ENCODE measurements around the gene GTSE1.

GRCh38 chr22:46355369-46355995 lies 58.8 kb downstream of the GTSE1 start:
- TF ChIP-seq TOX (CRISPR knock-in tag; IDR thresholded peaks at IDR 0.05; ENCODE audit: borderline replicate concordance), result no peak
- no peak for TF ChIP-seq SNAI2 (CRISPR knock-in tag; IDR thresholded peaks at IDR 0.05)
- TF ChIP-seq BACH2 (CRISPR knock-in tag; IDR thresholded peaks at IDR 0.05; ENCODE audit: borderline replicate concordance), result no peak
- no peak for TF ChIP-seq ZFP30 (CRISPR knock-in tag; IDR thresholded peaks at IDR 0.05)
- TF ChIP-seq, protein P1, sequence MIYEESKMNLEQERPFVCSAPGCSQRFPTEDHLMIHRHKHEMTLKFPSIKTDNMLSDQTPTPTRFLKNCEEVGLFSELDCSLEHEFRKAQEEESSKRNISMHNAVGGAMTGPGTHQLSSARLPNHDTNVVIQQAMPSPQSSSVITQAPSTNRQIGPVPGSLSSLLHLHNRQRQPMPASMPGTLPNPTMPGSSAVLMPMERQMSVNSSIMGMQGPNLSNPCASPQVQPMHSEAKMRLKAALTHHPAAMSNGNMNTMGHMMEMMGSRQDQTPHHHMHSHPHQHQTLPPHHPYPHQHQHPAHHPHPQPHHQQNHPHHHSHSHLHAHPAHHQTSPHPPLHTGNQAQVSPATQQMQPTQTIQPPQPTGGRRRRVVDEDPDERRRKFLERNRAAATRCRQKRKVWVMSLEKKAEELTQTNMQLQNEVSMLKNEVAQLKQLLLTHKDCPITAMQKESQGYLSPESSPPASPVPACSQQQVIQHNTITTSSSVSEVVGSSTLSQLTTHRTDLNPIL (CRISPR knock-in tag; IDR thresholded peaks at IDR 0.05; ENCODE audit: low read depth), result no peak
- no peak for TF ChIP-seq RARB (CRISPR knock-in tag; IDR thresholded peaks at IDR 0.05)
- TF ChIP-seq ZFP3 (CRISPR knock-in tag; IDR thresholded peaks at IDR 0.05), result no peak
- TF ChIP-seq OSR1 (CRISPR knock-in tag; IDR thresholded peaks at IDR 0.05), result no peak
- TF ChIP-seq POU6F1 (CRISPR knock-in tag; IDR thresholded peaks at IDR 0.05; ENCODE audit: borderline replicate concordance, low read depth), result no peak
- TF ChIP-seq TCF4 (CRISPR knock-in tag; IDR thresholded peaks at IDR 0.05; ENCODE audit: borderline replicate concordance), result no peak
- no peak for TF ChIP-seq PPARA (CRISPR knock-in tag; IDR thresholded peaks at IDR 0.05; ENCODE audit: borderline replicate concordance)

Data from SK-N-SH treated with all-trans-retinoic acid at 6 μM for 48 hours (cell line).